Activated CD8-positive, alpha-beta T cell treated with anti-CD3 and anti-CD28 coated beads for 36 hours (primary cell): ENCODE data around the gene KDM4C. TPM values are rescaled to one million over a fixed set of nuclear protein-coding genes. Genes with fewer than 3 reads are reported as not detected.
"Not testable (repeated sequence)": the region's sequence is repeated elsewhere in the genome, so short reads cannot be mapped to it uniquely, and the experiment has no call there.

Experiments
- ATAC-seq: fragments of 200-7000 bp; cut with Tn5 transposase; one replicate; pipeline ENCODE4 v1.10.0; 2021; ENCODE audit warnings: mild to moderate bottlenecking, moderate library complexity
- CTCF ChIA-PET: fragments of 350-600 bp; sonication (Branson Sonifier 250); formaldehyde crosslinking; loops from one replicate; lab custom pipeline; 2021; ENCODE audit warnings: antibody characterized with exemption; lab: Charles Lee
- POLR2A ChIA-PET: fragments of 350-600 bp; sonication (Branson Sonifier 250); formaldehyde crosslinking; loops from one replicate; lab custom pipeline; 2021; ENCODE audit warnings: antibody characterized with exemption; lab: Charles Lee
- DNase-seq: peaks from one replicate; pipeline ENCODE4 v3.0.0-alpha.2; 2020
- H3K27ac Mint-ChIP-seq: one replicate; pipeline ENCODE4 v1.8.0; 2021; ENCODE audit warnings: mild to moderate bottlenecking, mixed read lengths
- H3K27me3 Mint-ChIP-seq: one replicate; pipeline ENCODE4 v1.8.0; 2021; ENCODE audit warnings: mixed read lengths
- H3K36me3 Mint-ChIP-seq: one replicate; pipeline ENCODE4 v1.8.0; 2021; ENCODE audit warnings: low read depth, mixed read lengths
- H3K4me1 Mint-ChIP-seq: one replicate; pipeline ENCODE4 v1.8.0; 2021; ENCODE audit warnings: low read depth, mixed read lengths
- H3K4me3 Mint-ChIP-seq: one replicate; pipeline ENCODE4 v1.8.0; 2021; ENCODE audit warnings: mild to moderate bottlenecking, moderate library complexity, mixed read lengths
- H3K9me3 Mint-ChIP-seq: one replicate; pipeline ENCODE4 v1.8.0; 2021; ENCODE audit warnings: mixed read lengths
- CTCF ChIP-seq: fragments of 200-600 bp; IDR thresholded peaks from one replicate; pipeline ENCODE4 v1.8.0; 2022; ENCODE audit warnings: antibody characterized with exemption, mild to moderate bottlenecking
- intact Hi-C: fragments of 100-400 bp; cut with micrococcal nuclease; formaldehyde crosslinking; loops from one replicate; pipeline ENCODE4 v1.10.0; 2022
- total RNA-seq, 2 experiments: library from RNA; stranded (reverse); gene quantifications; one replicate each; pipeline ENCODE4 v1.2.3, GENCODE V29; 2021

Gene KDM4C
- total RNA-seq, 2 experiments from 2014 or later = 31.1 to 32.9 TPM

GRCh38 chr9:6793203-6793602 lies 35.4 kb downstream of the KDM4C start:
- ATAC-seq = no peak
- peaks cover 36% of the 10 kb centered on the region for H3K36me3 Mint-ChIP-seq
- H3K27me3 Mint-ChIP-seq = no peaks in the 10 kb centered on the region
- DNase-seq = no peak
- H3K9me3 Mint-ChIP-seq = peaks cover 3% of the 10 kb centered on the region
- intact Hi-C loops = no loop called here
- H3K27ac Mint-ChIP-seq = no peak overlapping the region
- CTCF ChIA-PET = no interaction called here
- POLR2A ChIA-PET = no interaction called here
- H3K4me1 Mint-ChIP-seq = peaks cover 13% of the 10 kb centered on the region
- no peak for TF ChIP-seq CTCF
- no peak overlapping the region for H3K4me3 Mint-ChIP-seq

- CTCF ChIA-PET = no interaction called here
- POLR2A ChIA-PET = no interaction called here
- Mint-ChIP-seq H3K36me3 (peaks cover 42% of the 10 kb centered on the region), H3K27ac (no peak overlapping the region), H3K9me3 (peaks cover 3% of the 10 kb centered on the region), H3K4me1 (peaks cover 7% of the 10 kb centered on the region), H3K4me3 (no peak overlapping the region), H3K27me3 (no peaks in the 10 kb centered on the region)
- intact Hi-C loops = no loop called here
- DNase-seq (no peak), ATAC-seq (no peak)
- TF ChIP-seq CTCF = no peak
Observed at GRCh38 chr9:6794936-6795335, 37.2 kb downstream of the KDM4C start.

GRCh38 chr9:6802926-6803325 lies 45.2 kb downstream of the KDM4C start:
- Mint-ChIP-seq H3K4me1 (no peaks in the 10 kb centered on the region), H3K27me3 (no peaks in the 10 kb centered on the region), H3K27ac (no peak overlapping the region), H3K36me3 (peaks cover 23% of the 10 kb centered on the region), H3K9me3 (no peaks in the 10 kb centered on the region), H3K4me3 (no peak overlapping the region)
- DNase-seq = no peak
- ATAC-seq = no peak
- intact Hi-C loops = no loop called here
- ChIA-PET CTCF (no interaction called here), POLR2A (interaction anchor here (0.6 kb wide), 1 partner anchor 550 kb away, joined by 3 read pairs; no protein-coding TSS in a partner anchor)
- no peak for TF ChIP-seq CTCF

- CTCF ChIA-PET = no interaction called here
- DNase-seq (no peak), ATAC-seq (no peak)
- intact Hi-C loops = no loop called here
- Mint-ChIP-seq H3K9me3 (no peaks in the 10 kb centered on the region), H3K4me1 (no peaks in the 10 kb centered on the region), H3K4me3 (no peak overlapping the region), H3K27ac (no peak overlapping the region), H3K27me3 (no peaks in the 10 kb centered on the region), H3K36me3 (peaks cover 15% of the 10 kb centered on the region)
- POLR2A ChIA-PET = no interaction called here
- no peak for TF ChIP-seq CTCF
Observed at GRCh38 chr9:6805532-6805931, 47.8 kb downstream of the KDM4C start.

- H3K9me3 Mint-ChIP-seq, H3K27me3 Mint-ChIP-seq, H3K4me3 Mint-ChIP-seq, POLR2A ChIA-PET, CTCF ChIA-PET, DNase-seq, H3K4me1 Mint-ChIP-seq, H3K27ac Mint-ChIP-seq, intact Hi-C loops, ATAC-seq: not testable (repeated sequence)
- peaks cover 15% of the 10 kb centered on the region for H3K36me3 Mint-ChIP-seq
Observed at GRCh38 chr9:6806318-6806717, 48.5 kb downstream of the KDM4C start.

GRCh38 chr9:6807669-6808068 lies 49.9 kb downstream of the KDM4C start:
- CTCF ChIA-PET, H3K27ac Mint-ChIP-seq, POLR2A ChIA-PET, ATAC-seq, H3K9me3 Mint-ChIP-seq, intact Hi-C loops, H3K4me1 Mint-ChIP-seq, H3K4me3 Mint-ChIP-seq, H3K27me3 Mint-ChIP-seq, DNase-seq: not testable (repeated sequence)
- H3K36me3 Mint-ChIP-seq = peaks cover 15% of the 10 kb centered on the region
